Suppressor macrophage treated with lipopolysaccharide for 1 hour (primary cell): ENCODE measurements around the gene GALNTL6.
"Not testable (repeated sequence)": the region's sequence is repeated elsewhere in the genome, so short reads cannot be mapped to it uniquely, and the experiment has no call there.

Experiments
- DNase-seq, 3 donors: peaks; one replicate each; pipeline ENCODE4 v3.0.0-alpha.2; 2020 to 2022

GALNTL6 gene

DNA sequence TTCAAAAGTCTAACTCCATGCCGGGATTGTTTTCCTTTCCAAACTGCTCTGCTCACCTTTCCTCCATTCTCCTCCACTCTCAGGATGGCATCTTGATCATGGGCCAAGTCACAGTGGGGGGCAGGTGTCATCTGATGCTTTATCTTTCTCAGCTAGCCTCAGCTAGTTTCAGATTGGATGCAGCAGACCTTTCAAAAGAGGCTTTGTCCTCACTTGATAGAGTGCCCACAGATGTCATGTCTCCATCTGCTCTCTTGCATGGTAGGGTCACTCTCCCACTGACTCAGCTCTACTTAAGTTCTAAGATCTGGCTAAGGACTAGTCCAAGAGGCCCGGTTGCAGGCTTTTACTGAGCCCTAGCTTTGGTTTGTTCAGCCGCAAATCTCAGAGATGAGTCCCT lies 1013.7 kb downstream of the GALNTL6 start:
- no peak for DNase-seq

- peak; percentile 31 to 65 (median 53) for DNase-seq
These were observed 1017.1 kb downstream of the GALNTL6 start for GRCh38 chr4:172830295-172830764.

GRCh38 chr4:172836661-172837060 lies 1023.5 kb downstream of the GALNTL6 start:
- DNase-seq, result no peak

GRCh38 chr4:172838111-172838510 lies 1024.9 kb downstream of the GALNTL6 start:
- no peak for DNase-seq

GRCh38 chr4:172838943-172839342 lies 1025.7 kb downstream of the GALNTL6 start:
- DNase-seq, result no peak

DNA sequence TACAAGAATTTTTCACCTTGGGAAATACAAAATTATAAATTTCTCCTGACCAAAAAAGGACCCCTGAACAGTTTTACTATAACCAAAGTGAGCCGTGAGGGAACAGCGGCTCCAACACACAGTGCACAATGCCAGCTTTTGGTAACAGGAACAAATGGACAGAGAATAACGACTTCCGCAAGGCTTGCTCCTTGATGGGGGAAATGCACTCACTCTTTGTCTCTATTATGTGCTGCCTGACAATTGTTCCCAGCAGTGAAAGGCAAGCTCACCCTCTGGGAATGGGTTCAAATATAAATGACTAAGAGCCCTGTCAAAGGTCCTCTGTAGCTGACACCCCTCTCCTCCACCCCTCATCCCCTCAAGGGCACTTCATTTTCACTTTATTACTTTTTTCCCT lies 1029.6 kb downstream of the GALNTL6 start:
- no peak for DNase-seq

GRCh38 chr4:172843192-172843591 lies 1030.0 kb downstream of the GALNTL6 start:
- no peak for DNase-seq

- DNase-seq, result no peak
These were observed 1031.4 kb downstream of the GALNTL6 start for GRCh38 chr4:172844556-172844955.

GRCh38 chr4:172845281-172845680 lies 1032.1 kb downstream of the GALNTL6 start:
- no peak for DNase-seq

DNA sequence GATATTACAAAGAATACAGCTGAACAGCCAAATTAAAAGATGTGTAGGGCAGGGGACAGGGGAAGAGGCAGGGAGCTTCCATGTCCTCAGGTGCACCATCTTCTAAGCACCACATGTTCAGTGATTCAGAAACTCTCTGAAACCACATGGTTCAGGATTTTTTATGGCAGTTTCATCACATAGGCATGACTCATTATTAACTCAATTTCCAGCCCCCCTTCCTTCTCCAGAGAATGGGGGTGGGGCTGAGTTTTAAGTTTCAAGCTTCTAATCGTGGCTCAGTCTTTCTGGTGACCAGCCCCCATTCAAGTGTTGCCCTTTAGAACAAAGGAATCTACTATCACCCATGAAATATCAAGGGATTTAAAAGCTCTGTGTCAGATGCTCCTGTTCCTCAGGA lies 1037.6 kb downstream of the GALNTL6 start:
- peak; percentile 7 to 41 (median 8) for DNase-seq

DNA sequence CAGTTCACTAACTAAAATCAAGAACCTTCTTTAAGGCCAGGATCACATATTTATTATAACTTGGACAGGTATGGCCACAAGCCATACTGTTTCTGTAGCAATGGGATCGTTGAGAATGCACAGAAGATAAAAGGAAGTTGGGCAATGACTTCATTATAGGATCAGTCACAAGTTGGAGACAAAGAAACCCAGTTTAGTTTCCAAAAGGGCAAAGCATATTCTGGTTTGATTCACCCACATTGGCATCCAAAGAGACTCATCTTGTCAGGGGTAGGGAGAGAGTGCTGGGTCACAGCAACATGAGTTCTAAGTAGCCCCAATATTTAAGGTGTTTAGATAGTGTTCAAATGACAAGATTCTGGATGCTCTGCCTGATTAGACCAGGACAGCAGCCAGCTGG lies 1038.3 kb downstream of the GALNTL6 start:
- DNase-seq, result peak in 2 of 3 donors; percentile 3 to 9

- no peak for DNase-seq
These were observed 1043.8 kb downstream of the GALNTL6 start for GRCh38 chr4:172857026-172857425.

DNA sequence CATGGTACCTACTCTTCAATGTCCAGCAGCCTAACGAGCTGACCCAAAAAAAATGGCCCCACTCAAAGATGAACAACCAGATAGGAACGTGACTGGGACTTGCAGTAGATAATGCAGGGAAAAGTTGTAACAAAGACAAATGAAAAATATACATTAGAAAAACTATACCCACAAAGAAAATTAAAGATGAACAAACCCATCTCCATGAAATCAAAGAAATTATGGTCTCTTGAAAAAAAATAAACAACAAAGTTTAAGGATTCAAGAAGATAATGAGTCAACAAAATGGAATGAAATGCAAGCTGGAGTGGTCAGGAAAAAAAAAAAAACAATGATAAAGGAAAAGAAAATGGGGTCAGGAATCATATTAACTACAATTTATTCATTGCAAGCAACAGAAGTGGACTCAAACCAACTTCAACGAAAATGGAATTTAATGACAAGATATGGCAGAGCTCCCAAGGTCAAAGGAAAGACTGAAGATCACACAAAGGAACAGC lies 1045.6 kb downstream of the GALNTL6 start:
- no peak for DNase-seq

DNA sequence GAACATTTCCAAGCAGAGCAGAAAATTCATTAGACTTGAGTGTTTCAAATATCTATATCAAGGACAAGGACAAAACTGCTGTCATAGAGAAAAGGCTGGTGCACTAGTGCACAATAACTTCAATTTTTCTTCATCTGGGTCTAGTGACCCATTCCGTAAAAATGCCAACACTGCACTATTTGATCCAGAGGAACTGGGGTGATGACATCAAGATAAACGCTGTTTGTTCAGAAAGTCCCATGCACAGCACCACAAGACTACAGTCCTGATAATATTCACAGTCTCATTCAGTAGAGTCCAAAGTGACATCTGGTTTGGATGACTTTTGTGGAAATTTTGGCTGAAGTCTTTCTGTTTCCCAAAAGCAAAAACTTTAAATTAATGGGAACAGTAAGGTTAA lies 1051.9 kb downstream of the GALNTL6 start:
- no peak for DNase-seq

GRCh38 chr4:172865531-172866127 lies 1052.4 kb downstream of the GALNTL6 start:
- DNase-seq, result no peak

- no peak for DNase-seq
These were observed 1053.2 kb downstream of the GALNTL6 start for GRCh38 chr4:172866421-172866820.

DNA sequence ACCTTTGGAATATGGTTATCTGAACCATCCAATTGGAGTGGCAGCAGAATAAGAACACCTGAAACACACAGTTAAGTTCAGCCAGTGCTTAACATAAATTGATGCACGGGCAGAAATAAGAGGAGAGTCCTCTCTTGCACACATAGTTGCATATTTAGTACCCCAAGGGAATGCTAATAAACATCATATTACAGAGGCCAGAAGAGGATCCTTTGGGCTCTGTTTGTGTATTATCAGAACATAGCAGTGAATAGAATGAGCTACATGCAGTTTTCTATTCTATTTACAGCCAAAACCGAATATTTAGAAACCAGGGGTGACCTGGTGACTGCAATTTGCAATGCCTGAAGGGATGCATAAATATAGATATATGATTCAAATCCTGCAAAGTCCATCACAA lies 1054.6 kb downstream of the GALNTL6 start:
- no peak for DNase-seq

GRCh38 chr4:172868271-172868670 lies 1055.1 kb downstream of the GALNTL6 start:
- DNase-seq, result no peak

- no peak for DNase-seq
These were observed 1056.5 kb downstream of the GALNTL6 start for GRCh38 chr4:172869621-172870268.

GRCh38 chr4:172871381-172871780 lies 1058.2 kb downstream of the GALNTL6 start:
- DNase-seq, result no peak

GRCh38 chr4:172874944-172875343 lies 1061.7 kb downstream of the GALNTL6 start:
- no peak for DNase-seq

GRCh38 chr4:172876394-172876793 lies 1063.2 kb downstream of the GALNTL6 start:
- DNase-seq, result no peak

GRCh38 chr4:172881645-172882044 lies 1068.4 kb downstream of the GALNTL6 start:
- no peak for DNase-seq

- not testable (repeated sequence) for DNase-seq
These were observed 1074.2 kb downstream of the GALNTL6 start for GRCh38 chr4:172887358-172887757.

DNA sequence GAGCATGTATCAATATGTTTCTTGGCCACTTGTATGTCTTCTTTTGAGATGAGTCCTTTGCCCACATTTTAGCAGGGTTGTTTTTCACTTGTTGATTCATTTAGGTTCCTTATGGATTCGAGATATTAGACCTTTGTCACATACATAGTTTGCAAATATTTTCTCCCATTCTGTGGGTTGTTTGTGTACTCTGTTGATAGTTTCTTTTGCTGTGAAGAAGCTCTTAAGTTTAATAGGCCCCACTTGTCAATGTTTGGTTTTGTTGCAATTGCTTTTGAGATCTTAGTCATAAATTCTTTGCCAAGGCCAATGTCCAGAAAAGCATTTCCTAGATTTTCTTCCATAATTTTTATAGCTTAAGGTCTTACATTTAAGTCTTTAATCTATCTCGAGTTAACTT lies 1074.8 kb downstream of the GALNTL6 start:
- no peak for DNase-seq
